Fibroblast of gingiva (primary cell): Measurements from ENCODE around the gene PLAC1.

Source experiments
- DNase-seq: peaks from one replicate; pipeline ENCODE4 v3.0.0-alpha.2; 2011; ENCODE audit warnings: low read depth

PLAC1 gene

DNA sequence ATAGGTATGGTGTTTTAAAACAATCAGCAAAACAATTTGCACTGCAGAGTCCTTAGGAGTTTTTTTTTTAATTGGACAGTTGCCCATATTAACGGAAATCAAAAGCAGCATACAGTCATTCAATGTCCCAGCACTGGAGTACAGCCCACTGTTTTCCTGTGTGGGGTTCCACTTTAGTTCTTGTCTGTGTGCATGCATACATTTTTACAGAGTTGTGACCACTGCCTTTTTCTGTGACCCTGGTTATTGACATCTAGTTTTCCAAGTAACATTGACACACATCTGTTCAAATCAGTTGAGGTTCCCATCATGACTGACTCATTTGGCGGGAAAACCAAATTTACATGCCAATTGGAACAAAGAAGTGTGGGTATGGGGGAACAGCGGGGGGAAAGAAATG lies 115.0 kb downstream of the PLAC1 start:
- no peak for DNase-seq

DNA sequence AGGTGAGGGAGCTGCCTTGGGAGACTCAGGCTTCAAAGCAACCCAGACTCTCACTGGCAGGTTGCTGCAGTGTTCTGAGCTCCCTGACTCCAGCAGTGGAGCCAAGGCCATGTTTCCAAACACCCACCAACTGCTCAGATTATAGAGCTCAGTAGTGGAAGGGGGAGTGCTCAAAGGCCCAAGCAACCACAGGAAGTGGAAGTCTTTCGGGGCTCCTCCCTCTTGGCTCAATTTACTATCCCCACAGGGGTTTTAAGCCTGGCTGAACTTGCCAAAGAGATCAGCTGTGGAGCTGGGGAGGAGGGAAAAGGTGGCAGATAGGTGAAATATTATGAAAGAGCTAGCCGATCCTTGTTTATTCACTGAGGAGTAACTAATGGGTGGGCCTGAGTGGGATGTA lies 115.8 kb downstream of the PLAC1 start:
- peak; percentile 25 for DNase-seq

GRCh38 chrX:134541906-134542305 lies 116.4 kb downstream of the PLAC1 start:
- DNase-seq: no peak

- DNase-seq: no peak
These were observed 120.0 kb downstream of the PLAC1 start for GRCh38 chrX:134538316-134538715.

GRCh38 chrX:134537179-134537955 lies 120.9 kb downstream of the PLAC1 start:
- DNase-seq: peak; percentile 85

DNA sequence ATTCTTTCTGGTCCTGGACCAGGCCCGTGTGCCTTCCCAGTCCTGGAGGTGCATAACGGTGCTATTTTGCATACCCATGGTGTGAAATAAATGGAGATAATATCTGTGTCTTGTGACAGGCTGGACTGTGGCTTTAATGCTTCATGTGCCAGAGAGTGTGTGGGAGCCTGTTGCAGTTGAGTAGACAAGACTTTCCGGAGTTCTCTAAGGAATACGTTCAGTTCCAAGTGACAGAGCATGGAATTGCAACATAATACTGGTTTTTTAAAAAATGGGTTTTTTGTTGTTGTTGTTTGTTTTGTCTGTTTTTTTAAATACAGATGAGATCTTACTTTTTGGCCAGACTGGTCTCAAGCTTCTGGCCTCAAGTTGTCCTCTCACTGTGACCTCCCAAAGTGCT lies 124.3 kb downstream of the PLAC1 start:
- DNase-seq: no peak

GRCh38 chrX:134533352-134533751 lies 124.9 kb downstream of the PLAC1 start:
- DNase-seq: no peak

GRCh38 chrX:134530845-134531244 lies 127.4 kb downstream of the PLAC1 start:
- DNase-seq: no peak

GRCh38 chrX:134529481-134529880 lies 128.8 kb downstream of the PLAC1 start:
- DNase-seq: no peak

GRCh38 chrX:134528960-134529359 lies 129.3 kb downstream of the PLAC1 start:
- no peak for DNase-seq

DNA sequence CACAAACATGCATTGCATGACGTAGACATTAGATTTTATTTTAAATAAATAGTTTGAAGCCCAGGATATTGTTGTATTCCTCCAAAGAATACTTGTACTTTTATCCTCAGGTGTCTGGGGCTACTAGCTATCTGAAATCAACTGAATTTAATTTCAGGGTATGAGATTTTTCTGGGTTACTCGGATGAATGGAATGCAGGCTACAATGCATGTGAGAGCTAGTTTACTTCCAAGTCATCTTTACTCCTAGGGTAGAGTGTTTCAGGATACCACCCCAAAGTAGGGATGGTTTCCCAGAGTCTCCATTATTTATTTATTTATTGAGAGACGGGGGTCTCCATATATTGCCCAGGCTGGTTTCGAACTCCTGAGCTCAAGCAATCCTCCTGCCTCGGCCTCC lies 131.9 kb downstream of the PLAC1 start:
- no peak for DNase-seq

DNA sequence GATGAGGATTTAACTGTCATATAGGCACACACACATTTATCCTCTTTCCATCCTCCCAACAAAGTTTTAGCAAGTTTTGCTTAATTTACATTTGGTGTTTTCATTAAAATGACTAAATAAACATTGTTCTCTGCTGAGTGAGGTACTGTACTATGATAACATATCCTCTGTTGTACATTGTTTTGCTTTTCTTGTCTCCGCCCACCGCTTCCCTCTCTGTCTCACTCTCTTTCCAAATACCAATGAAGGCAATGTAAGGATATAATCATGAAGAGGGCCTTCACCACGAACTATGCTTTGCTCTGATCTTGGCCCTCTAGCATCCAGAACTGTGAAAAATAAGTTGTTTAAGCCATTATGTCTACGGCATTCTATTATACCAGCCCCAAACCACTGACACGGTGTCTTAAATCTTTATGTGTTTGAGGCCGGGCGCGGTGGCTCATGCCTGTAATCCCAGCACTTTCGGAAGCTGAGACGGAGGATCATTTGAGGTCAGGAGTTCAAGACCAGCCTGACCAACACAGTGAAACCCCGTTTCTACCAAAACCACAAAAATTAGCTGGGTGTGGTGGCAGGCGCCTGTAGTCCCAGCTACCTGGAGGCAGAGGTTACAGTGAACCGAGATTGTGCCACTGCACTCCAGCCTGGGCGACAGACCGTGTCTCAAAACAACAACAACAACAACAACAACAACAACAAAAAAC lies 133.0 kb downstream of the PLAC1 start:
- DNase-seq: no peak

GRCh38 chrX:134524181-134524580 lies 134.1 kb downstream of the PLAC1 start:
- no peak for DNase-seq

DNA sequence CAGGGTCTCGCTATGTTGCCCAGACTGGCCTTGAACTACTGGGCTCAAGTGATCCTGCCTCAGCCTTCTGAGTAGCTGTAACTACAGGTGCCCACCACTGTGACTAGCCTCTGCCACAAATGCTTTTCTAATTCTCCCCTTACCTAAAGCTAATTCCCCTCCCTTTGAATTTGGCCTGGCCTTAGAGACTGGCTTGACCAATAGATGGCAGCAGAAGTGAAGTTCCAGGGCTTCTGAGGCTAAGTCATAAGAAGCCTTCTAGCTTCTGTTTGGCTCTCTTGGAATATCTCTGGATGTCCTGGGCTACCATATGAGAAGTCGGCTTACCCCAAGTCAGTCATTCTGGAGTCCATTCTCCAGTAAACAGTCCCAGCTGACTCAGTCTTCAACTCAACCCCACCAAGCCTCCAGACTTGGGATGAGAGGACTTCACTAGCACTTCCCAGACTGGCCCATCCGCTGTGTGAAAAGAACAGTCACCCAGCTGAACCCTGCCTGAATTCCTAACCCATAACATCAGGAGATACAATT lies 137.3 kb downstream of the PLAC1 start:
- DNase-seq: peak; percentile 56
